ENCODE data around the gene ZNF277.

DNA sequence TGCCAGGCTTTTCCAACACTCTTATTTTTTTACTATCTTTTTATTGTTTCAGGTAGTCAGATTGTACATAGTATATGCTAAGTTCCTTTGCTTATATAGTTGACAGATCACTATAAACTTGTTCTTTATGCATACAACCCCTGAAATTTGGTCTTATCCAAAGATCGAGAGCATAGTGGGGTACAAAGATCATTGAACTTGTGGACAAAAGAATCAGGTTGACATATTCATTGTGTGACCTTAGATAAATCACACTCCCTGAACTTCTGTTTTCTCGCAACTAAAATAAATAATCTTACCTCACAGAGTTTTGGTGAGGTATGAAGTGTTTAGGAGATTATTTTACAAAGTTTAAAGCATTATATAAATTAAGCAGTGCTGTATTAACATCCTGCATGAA lies 22.1 kb downstream of the ZNF277 start:
- TF ChIP-seq, protein P1, sequence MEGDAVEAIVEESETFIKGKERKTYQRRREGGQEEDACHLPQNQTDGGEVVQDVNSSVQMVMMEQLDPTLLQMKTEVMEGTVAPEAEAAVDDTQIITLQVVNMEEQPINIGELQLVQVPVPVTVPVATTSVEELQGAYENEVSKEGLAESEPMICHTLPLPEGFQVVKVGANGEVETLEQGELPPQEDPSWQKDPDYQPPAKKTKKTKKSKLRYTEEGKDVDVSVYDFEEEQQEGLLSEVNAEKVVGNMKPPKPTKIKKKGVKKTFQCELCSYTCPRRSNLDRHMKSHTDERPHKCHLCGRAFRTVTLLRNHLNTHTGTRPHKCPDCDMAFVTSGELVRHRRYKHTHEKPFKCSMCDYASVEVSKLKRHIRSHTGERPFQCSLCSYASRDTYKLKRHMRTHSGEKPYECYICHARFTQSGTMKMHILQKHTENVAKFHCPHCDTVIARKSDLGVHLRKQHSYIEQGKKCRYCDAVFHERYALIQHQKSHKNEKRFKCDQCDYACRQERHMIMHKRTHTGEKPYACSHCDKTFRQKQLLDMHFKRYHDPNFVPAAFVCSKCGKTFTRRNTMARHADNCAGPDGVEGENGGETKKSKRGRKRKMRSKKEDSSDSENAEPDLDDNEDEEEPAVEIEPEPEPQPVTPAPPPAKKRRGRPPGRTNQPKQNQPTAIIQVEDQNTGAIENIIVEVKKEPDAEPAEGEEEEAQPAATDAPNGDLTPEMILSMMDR (IDR thresholded peaks at IDR 0.05), result no peak
- no peak for TF ChIP-seq POLR2A (IDR thresholded peaks at IDR 0.05)
- no peak for TF ChIP-seq POLR2AphosphoS5 (IDR thresholded peaks at IDR 0.05; ENCODE audit: insufficient read depth in 1 of 2, low read depth in 1 of 2)

Measured in vagina (tissue), 2 donors.